Endometrial microvascular endothelial cells (primary cell): ENCODE data around the gene THOC6. TPM values are rescaled to one million over a fixed set of nuclear protein-coding genes. Genes with fewer than 3 reads are reported as not detected.

Experiments
- in situ Hi-C: cut with HindIII; loops from 2 replicates; pipeline ENCODE4 v1.10.0; 2017; ENCODE audit warnings: low sequenced_read_pairs, low pct_unique_long_range_greater_than_20kb; ENCODE audit errors: inconsistent ontology term
- total RNA-seq: library from RNA; depleted of rRNA; stranded (reverse); fragments of >200 nt; gene quantifications from one replicate; pipeline ENCODE4 v1.2.3, GENCODE V29; 2015; ENCODE audit errors: inconsistent ontology term

Gene THOC6
- 23.8 TPM for total RNA-seq

DNA sequence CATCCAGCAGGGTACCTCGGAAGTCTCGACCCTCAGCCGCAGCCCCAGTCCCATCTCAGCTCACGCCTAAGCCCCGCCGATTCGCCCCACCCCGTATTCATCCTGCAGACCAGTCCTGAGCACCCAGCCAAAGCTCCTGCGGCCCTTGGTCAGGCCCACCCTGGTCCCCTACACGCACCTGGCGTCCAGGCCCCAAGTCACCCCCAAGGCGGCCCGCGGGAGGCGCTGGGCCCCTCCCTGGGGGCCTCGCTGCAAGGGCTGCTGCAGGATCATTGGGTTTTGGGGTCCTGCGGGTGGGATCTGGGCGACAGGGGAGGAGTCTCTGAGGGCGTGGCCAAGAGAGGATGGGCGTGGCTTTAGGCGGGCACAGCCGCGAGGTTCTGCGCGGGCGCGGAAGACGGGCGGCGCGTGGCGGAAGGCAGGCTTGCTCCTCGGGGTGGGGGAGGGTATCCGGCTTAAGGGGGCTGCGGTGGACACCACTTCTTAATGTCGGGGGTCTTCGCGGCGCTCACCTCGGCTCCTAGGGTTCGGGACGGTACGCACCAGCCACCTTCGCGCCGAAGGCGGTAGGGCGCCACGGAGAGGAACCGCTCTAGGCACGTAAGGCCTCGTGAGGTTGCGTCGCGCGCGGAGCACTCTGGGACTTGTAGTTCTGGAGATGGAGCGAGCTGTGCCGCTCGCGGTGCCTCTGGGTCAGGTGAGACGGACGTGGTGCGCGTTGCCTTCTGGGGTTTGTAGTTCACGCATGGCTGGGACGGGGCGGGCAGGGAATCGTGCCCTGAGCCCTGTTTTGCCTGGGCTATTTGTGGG lies at the start of gene THOC6, which contains the start of gene HCFC1R1:
THOC6 (plus strand) TSS at position 367 of the 810 bp plus-strand sequence; CDS start at position 659, 292 bp downstream.
HCFC1R1 (minus strand) TSS at position 274 of the 810 bp plus-strand sequence; CDS start at position 273, 1 bp downstream.
- in situ Hi-C loops: no loop called here

DNA sequence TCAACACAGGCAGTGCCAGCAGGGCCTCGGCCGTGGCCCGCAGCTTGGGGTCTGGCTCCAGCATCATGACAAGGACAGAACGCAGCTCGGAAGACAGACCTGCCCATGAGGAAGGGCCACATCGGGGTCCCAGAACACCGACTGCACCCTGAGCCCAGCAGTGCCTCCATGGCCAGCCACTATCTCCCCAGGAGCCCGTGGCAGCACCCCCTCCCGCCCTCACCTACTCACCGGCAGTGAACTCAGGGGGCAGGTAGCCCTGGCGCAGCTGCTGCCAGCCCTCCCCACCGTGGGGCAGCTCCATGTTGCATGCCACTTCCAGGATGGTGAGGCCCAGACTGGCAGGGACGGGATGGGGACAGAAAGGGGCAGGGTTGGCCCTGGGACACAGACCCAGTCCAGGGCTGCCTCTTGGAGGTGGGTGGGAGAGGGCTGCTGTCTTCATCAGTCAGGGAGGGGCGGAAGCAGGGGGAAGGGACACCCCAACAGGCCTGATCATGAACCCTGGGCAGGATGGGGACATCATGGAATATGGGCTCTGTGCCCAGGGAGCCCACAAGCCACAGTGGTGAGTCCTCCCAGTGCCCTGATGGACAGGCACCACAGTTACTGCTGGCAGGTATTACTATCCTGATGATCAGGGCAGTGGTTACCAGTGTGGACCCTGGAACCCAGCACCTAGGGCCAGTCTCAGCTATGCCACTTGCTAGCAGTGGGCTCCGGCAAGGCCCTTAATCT lies 49.3 kb upstream of the THOC6 start:
- in situ Hi-C loops: no loop called here

DNA sequence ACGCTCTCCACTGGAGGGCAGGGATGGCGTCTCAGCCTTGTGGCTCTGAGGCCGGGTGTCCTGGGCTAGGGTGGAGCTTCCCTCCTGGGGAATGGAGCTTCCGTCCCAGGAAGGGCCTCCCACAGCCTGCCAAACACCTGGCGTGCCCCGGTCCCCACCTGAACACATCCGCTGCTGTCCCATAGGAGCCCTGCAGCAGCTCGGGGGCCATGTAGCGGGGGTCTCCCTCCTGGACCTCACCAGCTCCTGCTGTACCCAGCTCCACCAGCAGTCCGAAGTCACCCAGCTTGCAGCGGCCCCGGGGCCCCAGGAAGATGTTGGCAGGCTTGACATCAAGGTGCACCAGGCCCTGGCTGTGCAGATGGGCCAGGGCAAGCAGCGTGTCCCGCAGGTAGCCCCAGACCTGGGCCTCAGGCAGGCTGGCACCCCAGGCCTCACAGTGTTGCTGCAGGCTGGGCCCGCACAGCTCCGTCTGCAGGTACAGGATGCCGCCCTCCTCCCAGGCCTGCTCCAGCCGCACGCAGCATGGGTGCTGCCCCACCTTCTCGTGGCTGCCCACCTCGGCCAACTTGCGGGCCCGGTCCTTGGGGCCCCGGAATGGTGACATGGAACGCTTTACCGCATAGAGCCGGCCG lies 48.6 kb upstream of the THOC6 start:
- in situ Hi-C loops: no loop called here

DNA sequence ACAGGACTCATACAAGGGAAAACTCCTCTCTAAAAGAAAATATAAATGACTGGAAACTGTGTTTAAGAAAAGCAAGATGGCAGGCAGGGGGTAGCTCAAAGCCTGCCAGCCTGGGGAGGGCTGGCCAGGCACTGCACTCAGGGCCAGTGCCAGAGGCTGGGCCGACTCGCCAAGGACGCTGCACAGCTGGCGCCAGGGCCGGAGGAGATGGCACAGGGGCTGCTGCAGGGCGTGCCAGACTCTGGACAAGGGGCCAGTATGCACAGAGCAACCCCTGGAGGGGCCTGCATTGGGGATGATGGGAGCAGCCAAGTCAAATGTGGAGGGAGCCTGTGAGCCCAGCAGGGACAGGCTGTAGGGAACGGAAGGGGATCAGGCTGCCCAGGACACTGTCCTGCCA lies 47.6 kb upstream of the THOC6 start:
- in situ Hi-C loops: no loop called here

DNA sequence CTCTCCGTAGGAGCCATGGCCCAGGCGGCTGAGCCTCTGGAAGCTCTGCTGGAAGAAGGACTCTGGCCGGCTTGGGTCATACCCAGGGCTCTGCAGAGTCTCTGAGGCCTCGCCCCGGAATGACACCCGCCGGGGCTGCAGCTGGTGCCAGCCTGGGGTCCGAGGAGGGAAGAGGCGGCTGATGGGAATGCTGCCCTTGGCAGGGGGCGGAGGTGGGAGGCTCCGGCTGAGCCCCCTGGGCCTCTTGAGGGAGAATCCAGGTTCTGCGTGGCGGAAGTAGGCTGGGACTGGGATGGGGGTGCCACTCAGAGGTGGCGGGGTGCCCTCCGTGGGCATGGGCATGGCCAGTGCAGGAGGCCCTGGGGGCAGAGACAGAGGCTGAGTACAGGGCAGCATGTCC lies 47.2 kb upstream of the THOC6 start:
- in situ Hi-C loops: no loop called here

DNA sequence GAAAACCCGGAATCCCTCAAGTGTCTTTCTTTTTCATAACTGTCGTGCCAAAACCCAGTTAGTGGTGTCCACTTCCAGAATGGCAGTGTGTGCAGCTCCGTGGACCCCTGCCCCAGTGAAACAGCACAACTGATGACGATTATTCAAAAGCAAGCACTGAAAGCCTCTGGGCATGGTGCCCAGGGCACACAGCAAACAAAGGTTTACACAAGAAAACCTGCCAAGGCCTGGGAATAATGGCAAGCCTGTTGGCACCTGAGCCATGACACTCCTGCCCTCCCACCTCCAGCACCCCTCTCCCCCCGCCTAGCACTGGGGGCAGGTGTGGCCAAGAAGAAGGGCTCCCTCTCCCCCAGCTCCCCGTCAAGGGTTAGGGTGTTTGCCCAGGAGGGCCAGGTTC lies 46.4 kb upstream of the THOC6 start:
- in situ Hi-C loops: no loop called here

DNA sequence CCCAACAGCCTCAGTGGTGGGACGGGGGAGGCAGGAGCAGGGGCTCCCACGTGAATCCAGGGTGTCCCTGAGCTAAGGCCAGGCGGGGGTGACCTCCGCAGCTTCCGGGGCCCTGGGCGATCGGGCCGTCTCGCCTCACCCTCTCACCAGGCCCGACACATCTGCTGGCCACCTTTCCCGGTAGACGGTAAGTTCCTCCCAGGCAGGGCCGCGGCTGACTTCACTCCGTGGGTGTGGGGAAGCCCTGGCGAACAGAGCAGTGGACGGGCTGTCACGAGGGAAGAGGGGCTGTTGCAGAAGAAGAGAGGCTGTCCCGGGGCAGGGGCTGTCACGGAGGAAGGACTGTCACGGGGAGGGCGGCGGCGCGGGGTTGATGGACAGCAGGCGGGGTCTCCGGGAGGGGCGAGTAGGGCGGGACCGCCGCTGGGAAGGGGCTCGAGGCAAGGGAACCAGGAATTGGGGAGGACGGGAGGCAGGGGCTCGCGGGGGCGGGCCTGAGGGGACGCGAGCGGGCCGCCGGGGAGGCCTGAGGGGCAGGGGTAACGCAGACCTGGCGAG lies 44.1 kb upstream of the THOC6 start:
- in situ Hi-C loops: no loop called here

DNA sequence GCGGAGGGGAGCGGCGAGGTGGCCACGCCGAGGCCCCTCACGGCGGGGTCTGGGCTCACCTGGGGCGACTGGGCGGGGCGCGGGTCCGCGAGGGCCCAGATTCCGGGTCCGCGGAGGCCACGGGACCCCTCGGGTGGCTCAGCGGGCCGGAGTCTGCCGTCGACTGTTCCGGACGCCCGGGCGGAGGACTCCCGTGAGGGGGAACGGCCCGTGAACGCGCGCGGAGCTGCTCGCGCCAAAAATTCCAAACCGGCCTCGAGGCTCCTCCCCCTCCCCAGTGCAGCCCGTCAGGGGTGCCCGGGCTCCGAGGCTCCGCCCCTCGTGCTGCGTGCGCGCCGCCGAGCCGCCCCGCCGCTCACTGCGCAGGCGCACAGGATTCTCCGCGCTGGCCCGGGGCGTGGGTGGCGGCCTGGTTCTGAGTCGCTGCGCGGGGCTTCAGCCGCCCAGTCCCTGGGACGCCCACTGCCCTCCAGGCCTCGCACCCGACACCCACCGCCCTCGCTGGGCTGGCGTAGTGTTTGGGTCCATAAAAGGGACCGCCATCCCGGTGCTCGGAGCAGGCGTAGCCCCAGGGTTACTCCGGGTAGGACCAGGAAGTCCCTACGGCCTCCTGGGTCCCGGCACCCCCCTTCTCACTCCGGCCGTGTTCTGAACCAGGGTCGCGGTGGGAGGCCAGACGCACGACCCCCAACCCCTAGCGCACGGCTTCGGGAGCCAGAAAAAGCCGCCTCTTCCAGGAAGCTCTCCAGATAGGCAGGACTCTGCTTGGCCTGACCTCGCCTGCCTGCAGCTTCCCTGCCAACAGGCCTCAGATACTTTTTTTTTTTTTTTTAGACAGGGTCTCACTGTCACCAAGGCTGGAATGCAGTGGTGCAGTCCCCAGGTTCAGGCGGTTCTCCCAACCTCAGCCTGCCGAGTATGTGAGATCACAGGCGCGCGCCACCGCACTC lies 43.3 kb upstream of the THOC6 start, which contains the start of gene PKMYT1:
PKMYT1 (minus strand) TSS at position 220 of the 950 bp plus-strand sequence. CDS start 789 bp downstream, outside the sequence.
- in situ Hi-C loops: no loop called here

DNA sequence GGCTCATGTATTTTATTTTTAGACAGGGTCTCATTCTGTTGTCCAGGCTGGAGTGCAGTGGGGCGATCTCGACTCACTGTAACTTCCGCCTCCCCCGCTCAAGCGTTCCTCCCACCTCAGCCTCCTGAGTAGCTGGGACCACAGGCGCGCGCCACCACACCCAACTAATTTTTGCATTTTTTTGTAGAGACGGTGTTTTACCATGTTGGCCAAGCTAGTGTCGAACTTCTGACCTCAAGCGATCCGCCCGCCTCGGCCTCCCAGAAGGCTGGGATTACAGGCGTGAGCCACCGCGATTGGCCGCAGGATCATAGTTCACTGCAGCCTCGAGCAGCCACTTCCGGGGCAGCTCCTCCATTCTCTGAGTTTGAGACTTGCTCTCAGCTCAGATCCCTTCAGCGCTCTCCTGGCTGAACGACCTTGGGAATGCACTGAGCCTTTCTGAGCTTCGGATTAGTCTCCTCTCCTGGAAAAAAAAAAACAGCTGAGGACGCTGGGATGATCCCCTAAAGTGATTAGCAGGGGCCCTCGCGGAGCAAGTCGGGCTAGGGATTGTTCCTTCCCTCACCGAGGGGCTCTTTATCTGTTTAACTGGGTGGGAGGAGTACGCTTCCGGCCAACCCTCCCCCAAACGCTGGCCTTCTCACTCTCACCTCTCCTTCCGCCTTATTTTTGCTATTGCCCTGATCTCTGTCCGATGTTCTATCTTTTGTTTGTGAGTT lies 42.5 kb upstream of the THOC6 start:
- in situ Hi-C loops: no loop called here

DNA sequence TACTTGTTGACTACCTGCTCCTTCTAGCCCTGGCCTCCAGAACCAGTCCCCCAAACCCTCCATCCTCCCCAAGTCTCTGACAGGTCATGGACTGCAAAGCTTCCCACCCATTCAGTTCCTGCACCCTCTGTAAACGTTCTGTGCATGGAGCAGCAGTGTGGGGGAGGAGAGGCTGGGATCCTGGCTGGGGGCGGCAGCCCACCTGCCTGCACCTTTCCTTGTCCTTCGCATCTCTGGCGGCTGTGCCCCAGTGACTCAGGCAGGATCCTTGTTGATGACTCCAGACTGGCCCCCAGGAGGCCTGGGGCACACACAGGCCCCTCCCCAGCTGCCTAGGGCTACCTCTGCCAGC lies 42.0 kb upstream of the THOC6 start:
- in situ Hi-C loops: no loop called here

DNA sequence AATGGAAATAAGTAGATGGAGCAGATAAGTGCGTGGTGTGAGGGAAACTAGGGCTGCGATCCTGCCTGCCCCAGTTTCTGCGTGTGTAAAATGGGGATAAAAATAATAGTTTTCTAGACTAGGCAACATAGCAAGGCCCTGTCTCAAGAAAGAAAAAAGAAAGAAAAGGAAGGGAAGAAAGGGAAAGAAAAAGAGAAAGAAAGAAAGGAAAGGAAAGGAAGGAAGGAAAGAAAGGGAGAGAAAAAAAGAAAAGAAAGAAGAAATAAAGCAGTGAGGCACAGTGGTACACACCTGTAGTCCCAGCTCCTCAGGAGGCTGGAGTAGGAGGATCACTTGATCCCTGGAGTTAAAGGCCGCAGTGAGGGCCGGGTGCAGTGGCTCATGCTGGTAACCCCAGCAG lies 41.4 kb upstream of the THOC6 start:
- in situ Hi-C loops: no loop called here

DNA sequence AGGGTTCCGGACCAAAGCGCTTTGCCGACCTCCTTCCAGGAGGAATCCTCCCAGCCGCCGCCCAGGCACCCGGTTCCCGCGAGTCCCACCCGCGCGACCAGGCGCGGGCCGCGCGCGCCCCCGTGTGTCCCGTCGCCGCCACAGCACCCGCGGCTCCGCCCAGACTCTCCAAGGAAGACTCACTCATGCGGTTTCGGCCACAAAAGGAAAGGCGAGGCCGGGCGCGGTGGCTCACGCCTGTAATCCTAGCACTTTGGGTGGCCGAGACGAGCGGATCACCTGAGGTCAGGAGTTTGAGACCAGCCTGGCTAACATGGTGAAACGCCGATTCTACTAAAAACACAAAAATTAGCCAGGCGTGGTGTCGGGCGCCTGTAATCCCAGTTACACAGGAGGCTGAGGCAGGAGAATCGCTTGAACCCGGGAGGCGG lies 40.1 kb upstream of the THOC6 start:
- in situ Hi-C loops: no loop called here

DNA sequence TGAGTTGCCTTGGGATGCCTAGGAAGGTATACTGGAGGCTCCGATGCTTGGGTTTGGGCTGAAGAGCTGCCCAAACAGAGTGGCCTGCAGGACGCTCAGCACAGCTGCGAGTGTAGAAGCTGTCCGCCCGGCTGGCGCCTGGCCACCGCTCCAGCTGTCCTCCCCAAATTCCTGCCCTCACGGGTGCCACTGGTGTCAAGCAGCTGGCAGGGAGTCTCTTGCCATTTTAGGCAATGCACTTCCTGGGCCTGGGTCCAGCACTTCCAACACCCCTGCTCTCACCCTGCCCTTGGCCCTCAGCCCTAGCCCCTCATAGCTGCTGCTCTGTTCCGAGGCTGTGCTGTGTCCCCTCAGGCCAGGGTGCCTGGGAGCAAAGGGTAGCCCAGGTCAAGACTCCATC lies 38.4 kb upstream of the THOC6 start:
- in situ Hi-C loops: no loop called here

DNA sequence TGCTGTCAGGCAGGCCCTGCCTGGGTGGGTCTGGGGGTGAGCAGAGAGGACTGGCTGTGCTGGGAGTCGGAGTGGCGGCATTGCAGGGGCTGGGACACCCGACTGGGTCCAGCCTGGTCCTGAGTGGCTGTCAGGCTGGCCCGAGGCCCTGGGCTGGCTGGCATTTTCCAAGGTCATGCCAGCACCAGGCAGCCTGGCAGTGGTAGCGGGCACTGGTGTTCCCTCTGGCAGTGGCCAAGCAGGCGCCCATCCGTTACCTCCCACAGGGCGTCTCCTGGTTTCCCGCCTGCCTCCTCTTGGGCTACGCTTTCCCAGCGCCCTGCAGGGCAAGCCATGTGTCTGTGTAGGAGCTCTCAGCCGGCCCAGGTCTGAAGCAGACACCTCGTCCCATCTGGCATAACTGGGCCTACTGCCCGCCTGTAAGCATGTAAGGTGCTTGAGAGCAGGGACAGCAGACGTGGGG lies 37.9 kb upstream of the THOC6 start:
- in situ Hi-C loops: no loop called here

DNA sequence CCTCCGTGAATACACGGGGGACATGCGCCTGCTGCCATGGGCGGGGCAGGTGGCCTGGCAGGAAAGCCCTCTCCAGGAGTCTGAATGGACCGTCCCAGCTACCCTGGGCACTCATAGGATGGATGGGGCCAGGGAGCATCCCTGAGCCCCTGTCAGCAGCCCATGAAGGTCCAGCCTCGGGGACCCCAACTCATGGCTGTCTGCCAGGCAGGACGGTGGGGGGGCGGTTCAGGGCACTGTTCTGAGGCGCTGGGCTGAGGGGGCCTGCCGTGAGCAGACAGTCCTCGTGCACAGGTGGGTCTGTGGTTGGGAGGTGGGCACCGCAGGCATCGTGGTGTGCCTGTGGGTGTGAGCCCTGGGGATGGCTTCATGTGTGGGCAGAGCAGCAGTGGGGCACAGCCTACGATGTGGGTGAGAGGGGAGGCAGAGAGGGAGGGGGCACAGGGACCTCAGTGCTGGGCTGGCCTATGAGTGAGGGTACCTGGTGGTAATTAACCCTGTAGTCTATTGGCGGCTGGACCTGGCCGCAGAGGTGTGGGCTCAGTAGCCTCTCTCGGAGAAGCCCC lies 37.1 kb upstream of the THOC6 start:
- in situ Hi-C loops: no loop called here

DNA sequence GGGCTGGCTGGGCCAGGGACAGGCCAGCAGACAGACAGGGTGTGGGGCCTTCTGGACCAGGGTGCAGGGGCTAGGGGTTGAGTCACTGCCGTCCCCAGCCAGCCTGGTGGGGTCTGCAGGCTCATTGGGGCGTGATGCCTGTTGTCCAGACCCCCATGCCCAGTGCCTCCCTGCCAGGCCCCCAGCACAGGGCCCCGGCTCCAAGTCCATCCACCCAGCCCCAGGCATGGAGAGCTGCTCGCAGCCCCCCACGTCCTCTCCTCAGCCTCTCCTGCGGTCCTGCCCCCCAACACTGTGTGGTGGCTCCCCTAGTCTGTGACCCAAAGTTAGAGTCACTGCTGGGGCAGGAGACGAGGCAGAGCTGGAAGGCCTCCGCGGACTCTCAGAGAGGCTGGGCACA lies 36.5 kb upstream of the THOC6 start:
- in situ Hi-C loops: no loop called here

DNA sequence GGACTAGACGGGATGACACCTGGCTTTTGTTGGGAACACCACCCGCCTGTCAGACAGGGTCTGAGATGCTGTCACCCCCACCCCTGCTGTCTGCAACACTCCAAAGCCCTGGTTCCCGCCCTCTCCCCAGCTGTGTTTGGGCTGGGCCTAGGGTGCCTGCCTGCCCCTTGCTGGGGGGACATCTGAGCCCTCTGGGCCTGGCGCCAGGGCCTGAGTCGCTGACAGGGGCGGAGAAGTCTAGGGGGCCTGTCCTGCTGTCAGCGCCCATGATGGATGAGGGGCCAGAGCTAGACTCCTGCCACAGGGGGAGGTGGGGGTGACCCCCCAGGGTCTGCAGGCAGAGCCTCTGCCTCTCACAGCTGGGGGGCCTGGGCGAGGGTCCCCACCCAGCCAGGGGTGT lies 36.0 kb upstream of the THOC6 start:
- in situ Hi-C loops: no loop called here
